Heart right ventricle (tissue), 16 donors: ENCODE results near the gene EFTUD2. TPM values are rescaled to one million over a fixed set of nuclear protein-coding genes. Genes with fewer than 3 reads are reported as not detected.
"Not testable (repeated sequence)": the region's sequence is repeated elsewhere in the genome, so short reads cannot be mapped to it uniquely, and the experiment has no call there.

Experiments used
- ATAC-seq, 8 donors: fragments of 200-7000 bp; cut with Tn5 transposase; one replicate each; pipeline ENCODE4 v1.9.1; 2020; ENCODE audit warnings: mild to moderate bottlenecking in 8 of 8, moderate library complexity in 8 of 8, moderate number of reproducible peaks in 1 of 8
- DNase-seq, 2 donors: peaks; one replicate each; pipeline ENCODE4 v3.0.0-alpha.2; 2020
- H3K27ac ChIP-seq, 10 donors: fragments of 200-600 bp; sonication (generic) in 2 of 10; one replicate each; pipeline versions ENCODE4 v1.5.0 to v1.8.0; 2020 to 2022; ENCODE audit warnings: mild to moderate bottlenecking in 3 of 10
- H3K27me3 ChIP-seq, 7 donors: fragments of 200-600 bp; one replicate each; pipeline ENCODE4 v1.8.0; 2021 to 2022; ENCODE audit warnings: mild to moderate bottlenecking in 2 of 7
- H3K36me3 ChIP-seq, 9 donors: fragments of 200-600 bp; sonication (generic) in 1 of 9; one replicate each; pipeline versions ENCODE4 v1.5.0 to v1.8.0; 2020 to 2022; ENCODE audit warnings: mild to moderate bottlenecking in 2 of 9
- H3K4me1 ChIP-seq, 9 donors: fragments of 200-600 bp; sonication (generic) in 1 of 9; one replicate each; pipeline versions ENCODE4 v1.5.0 to v1.8.0; 2020 to 2022; ENCODE audit warnings: mild to moderate bottlenecking in 4 of 9
- H3K4me3 ChIP-seq, 10 donors: fragments of 200-600 bp; sonication (generic) in 2 of 10; one replicate each; pipeline versions ENCODE4 v1.5.0 to v1.8.0; 2020 to 2022; ENCODE audit warnings: mild to moderate bottlenecking in 7 of 10, moderate library complexity in 2 of 10
- H3K9me3 ChIP-seq, 11 donors: fragments of 200-600 bp in 10 of 11; sonication (generic) in 2 of 11; one replicate each; pipeline versions ENCODE4 v1.5.0 to v1.8.0; 2013 to 2022; ENCODE audit warnings: mild to moderate bottlenecking in 2 of 11, control low read depth in 1 of 11, moderate library complexity in 1 of 11
- CTCF ChIP-seq, 9 donors: fragments of 200-600 bp; sonication (generic) in 2 of 9; IDR thresholded peaks; one replicate each; pipeline versions ENCODE4 v1.5.0 to v1.8.0; 2021 to 2022; ENCODE audit warnings: antibody characterized with exemption in 9 of 9, mild to moderate bottlenecking in 5 of 9, moderate library complexity in 1 of 9
- WGBS, 2 donors: extraction: QIAGEN DNeasy Blood & Tissue Kit; methylation state at CpG; one replicate each; pipeline ENCODE4 v1.1.7; 2013; ENCODE audit warnings: inconsistent platforms in 1 of 2; 5-methylcytosine and 5-hydroxymethylcytosine counted together
- intact Hi-C, 10 donors: fragments of 100-400 bp; cut with DNase I; formaldehyde crosslinking; loops; one replicate each; pipeline versions ENCODE4 v1.11.1 to v1.14.2; 2022
- long read RNA-seq, 3 donors: library from polyadenylated mRNA; unstranded; transcript quantifications; one replicate each; pipeline ENCODE4 v2.0.0, GENCODE V29; 2020 to 2021
- polyA plus RNA-seq, 2 donors: library from polyadenylated mRNA; stranded (reverse); fragments of 200-250 nt; gene quantifications; one replicate each; pipeline ENCODE4 v1.2.3, GENCODE V29; 2013
- total RNA-seq, 10 donors: library from RNA; stranded (reverse); fragmentation: NEBNext Ultra II Directional in 3 of 10; extraction: Animal tissue kit (Norgen Biotek cat#: 25700) in 3 of 10; gene quantifications; one replicate each; pipeline versions ENCODE4 v1.2.1 to v1.2.4, GENCODE V29; 2021 to 2023
- donor health status: Arrhythmogenic right ventricular cardiomyopathy.
- donor health status: ischemic (EF 13 %, LVEDD 7.1; RV severe dilation, severe dysfunction).
- donor health status: healthy with polysubstance abuse.
- donor health status: DM: no; HTN: yes; CAD: no.
- donor health status: DM: no; HTN: no; CAD: no.
- donor health status: ischemic (EF 25% LVEDD 6.9; RV normal size, moderate dysfunction).
- donor health status: ischemic (EF 25% LVEDD 5.7; RV mildly dilated, moderate dysfunction).
- donor health status: healthy.
- donor health status: DM: yes; HTN: yes; CAD: no.
- donor health status: Ischemic cardiomyopathy.
- donor health status: ischemic (EF 35%, LVEDD 5.7; RV mildly dilated, moderate dysfunction).
- donor health status: nonischemic (EF 11% LVEDD 7.7; RV severe dilation, severe dysfunction).
- donor health status: DM: yes; HTN: yes; CAD: no.
- donor health status: PGD.
- donor health status: ischemic (EF 29% LVEDD 5.4; RV normal size, mild dysfunction).
- donor health status: nonischemic (EF 23%, LVEDD 6.1; RV moderate dilation, normal function).

Gene EFTUD2
- 10 to 100 TPM; 52.3 to 78.2 (median 62.9) TPM for total RNA-seq
- polyA plus RNA-seq = 10 to 100 TPM; 21.6 to 54.5 TPM
- long read RNA-seq, donor 1, full-length matches to known transcripts = 101 of 129 reads
- long read RNA-seq, donor 1, partial matches to known transcripts = 23 of 129 reads
- long read RNA-seq, donor 1, other reads (novel, unspliced or antisense) = 5 of 129 reads
- long read RNA-seq, donor 2, full-length matches to known transcripts = 89 of 119 reads
- long read RNA-seq, donor 2, partial matches to known transcripts = 23 of 119 reads
- long read RNA-seq, donor 2, other reads (novel, unspliced or antisense) = 7 of 119 reads
- long read RNA-seq, donor 3, full-length matches to known transcripts = 222 of 287 reads
- long read RNA-seq, donor 3, partial matches to known transcripts = 45 of 287 reads
- long read RNA-seq, donor 3, other reads (novel, unspliced or antisense) = 20 of 287 reads

GRCh38 chr17:44899074-44899782 lies at the start of gene EFTUD2:
Gene EFTUD2 (minus strand): TSS chr17:44899445. CDS start chr17:44894521, 4,924 bp downstream.
- Histone ChIP-seq H3K9me3 (no peaks in the 10 kb centered on the region), H3K36me3 (peaks cover 0 to 27% (median 3%) of the 10 kb centered on the region in 9 donors), H3K4me1 (peaks cover 0 to 36% (median 27%) of the 10 kb centered on the region in 9 donors), H3K27me3 (no peaks in the 10 kb centered on the region), H3K4me3 (peak within 1 kb of the TSS; percentile 61 to 88 (median 74)), H3K27ac (peak within 1 kb of the TSS; percentile 84 to 99 (median 96))
- peak; percentile 93 for DNase-seq
- intact Hi-C loops = no loop called here
- peak; percentile 90 to 98 (median 96) for ATAC-seq
- no peak for TF ChIP-seq CTCF (IDR thresholded peaks at IDR 0.05)
- 0% methylated on average over 54 of the region's 54 CpGs for WGBS, 2 donors

GRCh38 chr17:44948315-44948795 lies 49.1 kb upstream of the EFTUD2 start:
- no peak for DNase-seq
- peak overlapping the region; percentile 39 to 73 (median 55) for H3K4me3 ChIP-seq
- intact Hi-C loops = no loop called here
- H3K36me3 ChIP-seq = no peaks in the 10 kb centered on the region
- H3K9me3 ChIP-seq = no peaks in the 10 kb centered on the region
- H3K27me3 ChIP-seq = peaks cover 0 to 3% (median 0%) of the 10 kb centered on the region in 7 donors
- H3K27ac ChIP-seq = peak overlapping the region in 9 of 10 donors; percentile 6 to 77 (median 51)
- ATAC-seq = peak in 1 of 8 donors; percentile 34
- no peak for TF ChIP-seq CTCF (IDR thresholded peaks at IDR 0.05)
- WGBS, 2 donors = 68 to 71% methylated on average over 7 of the region's 7 CpGs
- peaks cover 0 to 15% (median 10%) of the 10 kb centered on the region in 9 donors for H3K4me1 ChIP-seq

GRCh38 chr17:44947461-44948314 lies 48.4 kb upstream of the EFTUD2 start, which contains the start of gene KIF18B:
Gene KIF18B (minus strand): TSS chr17:44947773. CDS start chr17:44936344, 11,429 bp downstream.
- Histone ChIP-seq H3K9me3 (no peaks in the 10 kb centered on the region), H3K36me3 (no peaks in the 10 kb centered on the region), H3K4me1 (peaks cover 0 to 15% (median 10%) of the 10 kb centered on the region in 9 donors), H3K27ac (peak within 1 kb of the TSS in 9 of 10 donors; percentile 6 to 77 (median 51)), H3K27me3 (peaks cover 0 to 3% (median 0%) of the 10 kb centered on the region in 7 donors), H3K4me3 (peak within 1 kb of the TSS; percentile 39 to 73 (median 55))
- no peak for TF ChIP-seq CTCF (IDR thresholded peaks at IDR 0.05)
- 1 to 2% methylated on average over 62 of the region's 62 CpGs for WGBS, 2 donors
- intact Hi-C loops = no loop called here
- ATAC-seq (peak; percentile 96 to 100 (median 100)), DNase-seq (peak; percentile 87 to 91)

- H3K4me3 ChIP-seq, H3K36me3 ChIP-seq, H3K9me3 ChIP-seq, DNase-seq, H3K27ac ChIP-seq, ATAC-seq, H3K27me3 ChIP-seq, intact Hi-C loops: not testable (repeated sequence)
- WGBS, 2 donors = 96 to 97% methylated on average over 9 to 10 of the region's 10 CpGs
- peaks cover 0 to 21% (median 10%) of the 10 kb centered on the region in 9 donors for H3K4me1 ChIP-seq
These were observed 46.4 kb upstream of the EFTUD2 start for GRCh38 chr17:44945652-44946051.
